ENCODE data around the gene SYCP2L. TPM values are rescaled to one million over a fixed set of nuclear protein-coding genes. Genes with fewer than 3 reads are reported as not detected.
"Not testable (repeated sequence)": the region's sequence is repeated elsewhere in the genome, so short reads cannot be mapped to it uniquely, and the experiment has no call there.

SYCP2L gene
- total and polyA plus RNA-seq, 2 donors from 2014 or later = 1.0 to 1.5 TPM

DNA sequence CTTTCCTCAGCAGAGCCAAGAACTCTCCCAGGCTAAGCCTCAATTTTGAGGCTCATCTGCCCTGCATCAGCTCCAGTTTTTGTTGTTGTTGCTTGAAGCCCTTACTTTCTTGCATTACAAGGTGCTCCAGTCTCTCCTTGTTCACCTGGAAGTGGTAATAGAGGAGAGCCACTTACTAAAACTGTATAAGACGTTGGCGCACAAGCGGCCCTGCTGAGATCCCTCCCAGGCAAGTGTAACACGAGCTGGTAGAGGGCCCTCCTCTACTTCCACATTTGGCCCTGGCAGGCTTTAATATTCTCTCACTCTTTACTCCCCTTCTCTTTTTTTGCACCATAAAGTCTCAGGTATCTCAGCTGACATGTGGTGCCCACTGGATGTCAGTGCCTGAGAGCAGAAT is 24.5 kb upstream of the SYCP2L start:
- no peaks in the 10 kb centered on the region for H3K4me1 ChIP-seq (ENCODE audit: control insufficient read depth in 2 of 3, insufficient read depth in 2 of 3, low read depth in 1 of 3, low read length in 3 of 3)
- no peak overlapping the region for H3K27ac ChIP-seq (ENCODE audit: low read depth in 2 of 2, low read length in 2 of 2)
- H3K27me3 ChIP-seq (ENCODE audit: control insufficient read depth, insufficient read depth, low read length) = no peaks in the 10 kb centered on the region
- no peaks in the 10 kb centered on the region for H3K9me3 ChIP-seq (ENCODE audit: control insufficient read depth in 2 of 3, insufficient read depth in 1 of 3, low read length in 3 of 3)
- TF ChIP-seq, protein P1, sequence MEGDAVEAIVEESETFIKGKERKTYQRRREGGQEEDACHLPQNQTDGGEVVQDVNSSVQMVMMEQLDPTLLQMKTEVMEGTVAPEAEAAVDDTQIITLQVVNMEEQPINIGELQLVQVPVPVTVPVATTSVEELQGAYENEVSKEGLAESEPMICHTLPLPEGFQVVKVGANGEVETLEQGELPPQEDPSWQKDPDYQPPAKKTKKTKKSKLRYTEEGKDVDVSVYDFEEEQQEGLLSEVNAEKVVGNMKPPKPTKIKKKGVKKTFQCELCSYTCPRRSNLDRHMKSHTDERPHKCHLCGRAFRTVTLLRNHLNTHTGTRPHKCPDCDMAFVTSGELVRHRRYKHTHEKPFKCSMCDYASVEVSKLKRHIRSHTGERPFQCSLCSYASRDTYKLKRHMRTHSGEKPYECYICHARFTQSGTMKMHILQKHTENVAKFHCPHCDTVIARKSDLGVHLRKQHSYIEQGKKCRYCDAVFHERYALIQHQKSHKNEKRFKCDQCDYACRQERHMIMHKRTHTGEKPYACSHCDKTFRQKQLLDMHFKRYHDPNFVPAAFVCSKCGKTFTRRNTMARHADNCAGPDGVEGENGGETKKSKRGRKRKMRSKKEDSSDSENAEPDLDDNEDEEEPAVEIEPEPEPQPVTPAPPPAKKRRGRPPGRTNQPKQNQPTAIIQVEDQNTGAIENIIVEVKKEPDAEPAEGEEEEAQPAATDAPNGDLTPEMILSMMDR (IDR thresholded peaks at IDR 0.05; ENCODE audit: borderline replicate concordance, extremely low read depth, insufficient read depth) = no peak
- H3K9ac ChIP-seq (ENCODE audit: low read length in 3 of 3) = no peak overlapping the region
- FAIRE-seq (no peak), DNase-seq (peak in 4 of 5 donors; percentile 70 to 82 (median 77))
- intact Hi-C loops (cut with DNase I) = no loop called here
- no peaks in the 10 kb centered on the region for H3K36me3 ChIP-seq (ENCODE audit: control insufficient read depth in 2 of 3, insufficient read depth in 3 of 3, low read length in 3 of 3)
- no peak overlapping the region for H3K4me3 ChIP-seq (ENCODE audit: low read length in 3 of 3)

DNA sequence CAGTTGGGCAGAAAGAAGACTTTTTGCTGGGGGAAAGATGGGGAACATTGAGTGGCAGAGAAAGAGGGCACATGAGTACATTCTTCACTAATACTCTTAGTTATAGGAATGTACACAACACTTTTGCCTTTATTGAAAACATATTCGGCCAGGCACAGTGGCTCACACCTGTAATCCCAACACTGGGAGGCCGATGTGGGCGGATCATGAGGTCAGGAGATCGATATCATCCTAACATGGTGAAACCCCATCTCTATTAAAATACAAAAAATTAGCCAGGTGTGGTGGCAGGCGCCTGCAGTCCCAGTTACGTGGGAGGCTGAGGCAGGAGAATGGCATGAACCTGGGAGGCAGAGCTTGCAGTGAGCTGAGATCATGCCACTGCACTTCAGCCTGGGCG is 23.8 kb upstream of the SYCP2L start:
- H3K27me3 ChIP-seq (ENCODE audit: control insufficient read depth, insufficient read depth, low read length); FAIRE-seq; H3K4me3 ChIP-seq (ENCODE audit: low read length in 3 of 3); H3K27ac ChIP-seq (ENCODE audit: low read depth in 2 of 2, low read length in 2 of 2); H3K36me3 ChIP-seq (ENCODE audit: control insufficient read depth in 2 of 3, insufficient read depth in 3 of 3, low read length in 3 of 3); H3K9me3 ChIP-seq (ENCODE audit: control insufficient read depth in 2 of 3, insufficient read depth in 1 of 3, low read length in 3 of 3); H3K4me1 ChIP-seq (ENCODE audit: control insufficient read depth in 2 of 3, insufficient read depth in 2 of 3, low read depth in 1 of 3, low read length in 3 of 3); DNase-seq; intact Hi-C loops (cut with DNase I); H3K9ac ChIP-seq (ENCODE audit: low read length in 3 of 3): not testable (repeated sequence)

DNA sequence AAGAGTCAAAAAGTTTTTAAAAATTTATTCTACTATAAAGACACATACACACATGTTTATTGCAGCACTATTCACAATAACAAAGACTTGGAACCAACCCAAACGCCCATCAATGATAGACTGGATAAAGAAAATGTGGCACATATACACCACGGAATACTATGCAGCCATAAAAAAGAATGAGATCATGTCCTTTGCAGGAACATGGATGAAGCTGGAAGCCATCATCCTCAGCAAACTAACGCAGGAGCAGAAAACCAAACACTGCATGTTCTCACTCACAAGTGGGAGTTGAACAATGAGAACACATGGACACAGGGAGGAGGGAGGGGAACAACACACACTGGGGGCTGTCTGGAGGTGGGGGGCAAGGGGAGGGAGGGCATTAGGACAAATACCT is 20.1 kb upstream of the SYCP2L start:
- H3K9me3 ChIP-seq (ENCODE audit: control insufficient read depth in 2 of 3, insufficient read depth in 1 of 3, low read length in 3 of 3); DNase-seq; H3K27ac ChIP-seq (ENCODE audit: low read depth in 2 of 2, low read length in 2 of 2); intact Hi-C loops (cut with DNase I); H3K9ac ChIP-seq (ENCODE audit: low read length in 3 of 3); H3K4me1 ChIP-seq (ENCODE audit: control insufficient read depth in 2 of 3, insufficient read depth in 2 of 3, low read depth in 1 of 3, low read length in 3 of 3); H3K36me3 ChIP-seq (ENCODE audit: control insufficient read depth in 2 of 3, insufficient read depth in 3 of 3, low read length in 3 of 3); H3K27me3 ChIP-seq (ENCODE audit: control insufficient read depth, insufficient read depth, low read length); FAIRE-seq; H3K4me3 ChIP-seq (ENCODE audit: low read length in 3 of 3): not testable (repeated sequence)

DNA sequence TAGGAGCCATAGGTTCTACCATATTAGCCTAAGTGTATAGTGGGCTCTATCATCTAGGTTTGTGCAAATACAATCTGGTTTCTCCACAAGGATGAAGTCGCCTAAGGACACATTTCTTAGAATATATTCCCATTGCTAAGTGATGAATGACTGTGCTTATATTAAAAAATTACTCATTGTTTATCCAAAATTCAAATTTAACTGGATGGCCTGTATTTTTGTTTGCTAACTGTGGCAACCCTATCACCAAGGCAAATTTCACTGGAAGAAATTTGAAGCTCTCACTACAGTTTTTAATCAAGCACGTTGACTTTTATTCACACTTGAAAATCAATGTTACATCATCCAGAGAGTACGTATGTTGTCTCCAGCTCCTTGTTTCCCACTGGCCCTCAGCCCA is 18.9 kb upstream of the SYCP2L start:
- Histone ChIP-seq H3K36me3 (ENCODE audit: control insufficient read depth in 2 of 3, insufficient read depth in 3 of 3, low read length in 3 of 3) (no peaks in the 10 kb centered on the region), H3K27me3 (ENCODE audit: control insufficient read depth, insufficient read depth, low read length) (no peaks in the 10 kb centered on the region), H3K9ac (ENCODE audit: low read length in 3 of 3) (no peak overlapping the region), H3K4me1 (ENCODE audit: control insufficient read depth in 2 of 3, insufficient read depth in 2 of 3, low read depth in 1 of 3, low read length in 3 of 3) (no peaks in the 10 kb centered on the region), H3K4me3 (ENCODE audit: low read length in 3 of 3) (no peak overlapping the region), H3K9me3 (ENCODE audit: control insufficient read depth in 2 of 3, insufficient read depth in 1 of 3, low read length in 3 of 3) (no peaks in the 10 kb centered on the region), H3K27ac (ENCODE audit: low read depth in 2 of 2, low read length in 2 of 2) (no peak overlapping the region)
- intact Hi-C loops (cut with DNase I) = no loop called here
- TF ChIP-seq, protein P1 (IDR thresholded peaks at IDR 0.05; ENCODE audit: borderline replicate concordance, extremely low read depth, insufficient read depth) = no peak
- FAIRE-seq = no peak
- no peak for DNase-seq

DNA sequence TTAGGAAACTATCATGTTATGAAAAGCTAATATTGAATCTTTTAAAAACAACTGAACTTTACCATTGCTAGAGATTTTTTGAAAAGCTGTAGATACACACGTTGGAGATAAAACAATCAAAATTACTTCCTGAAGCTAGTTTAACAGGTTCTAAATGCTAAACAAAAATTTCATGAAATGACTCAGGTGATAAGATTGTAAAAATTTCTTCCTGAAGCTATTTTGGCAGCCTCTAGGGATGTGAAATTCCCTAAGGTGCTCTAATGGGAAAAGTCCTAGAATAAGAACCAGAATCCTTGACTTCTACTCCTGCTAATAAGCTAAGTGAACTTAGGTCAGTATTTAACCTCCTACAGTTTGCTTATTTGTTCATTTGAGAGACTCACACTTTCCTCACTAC is 13.5 kb upstream of the SYCP2L start:
- Histone ChIP-seq H3K9ac (ENCODE audit: low read length in 3 of 3) (no peak overlapping the region), H3K27me3 (ENCODE audit: control insufficient read depth, insufficient read depth, low read length) (no peaks in the 10 kb centered on the region), H3K4me1 (ENCODE audit: control insufficient read depth in 2 of 3, insufficient read depth in 2 of 3, low read depth in 1 of 3, low read length in 3 of 3) (no peaks in the 10 kb centered on the region), H3K36me3 (ENCODE audit: control insufficient read depth in 2 of 3, insufficient read depth in 3 of 3, low read length in 3 of 3) (no peaks in the 10 kb centered on the region), H3K4me3 (ENCODE audit: low read length in 3 of 3) (no peak overlapping the region), H3K9me3 (ENCODE audit: control insufficient read depth in 2 of 3, insufficient read depth in 1 of 3, low read length in 3 of 3) (no peaks in the 10 kb centered on the region), H3K27ac (ENCODE audit: low read depth in 2 of 2, low read length in 2 of 2) (no peak overlapping the region)
- intact Hi-C loops (cut with DNase I) = no loop called here
- TF ChIP-seq, protein P1 (IDR thresholded peaks at IDR 0.05; ENCODE audit: borderline replicate concordance, extremely low read depth, insufficient read depth) = no peak
- FAIRE-seq = no peak
- no peak for DNase-seq
